NCI-H1694 (cell line): ENCODE results near the gene RTN4.

Source experiments
- DNase-seq: peaks from one replicate; lab custom pipeline; 2025; lab: John Stamatoyannopoulos, UW

Gene RTN4

GRCh38 chr2:55033076-55033742, 17.0 kb downstream of the RTN4 start:
- DNase-seq: no peak

GRCh38 chr2:55031505-55031904, 18.7 kb downstream of the RTN4 start:
- DNase-seq: no peak

- DNase-seq: no peak
These were observed 19.5 kb downstream of the RTN4 start for GRCh38 chr2:55030766-55031165.

GRCh38 chr2:55029098-55029497, 21.2 kb downstream of the RTN4 start:
- no peak for DNase-seq

GRCh38 chr2:55027226-55027625, 23.0 kb downstream of the RTN4 start:
- no peak for DNase-seq

- no peak for DNase-seq
These were observed 24.0 kb downstream of the RTN4 start for GRCh38 chr2:55026202-55026601.

GRCh38 chr2:55025627-55026026, 24.6 kb downstream of the RTN4 start:
- no peak for DNase-seq

GRCh38 chr2:55025082-55025481, 25.2 kb downstream of the RTN4 start:
- DNase-seq: no peak

- no peak for DNase-seq
These were observed 27.8 kb downstream of the RTN4 start for GRCh38 chr2:55022476-55022875.

- no peak for DNase-seq
These were observed 30.6 kb downstream of the RTN4 start for GRCh38 chr2:55019526-55020258.

GRCh38 chr2:55018619-55019018, 31.6 kb downstream of the RTN4 start:
- no peak for DNase-seq

GRCh38 chr2:55017880-55018279, 32.4 kb downstream of the RTN4 start:
- DNase-seq: no peak

GRCh38 chr2:55017428-55017827, 32.8 kb downstream of the RTN4 start:
- no peak for DNase-seq

GRCh38 chr2:55014962-55015939, 35.0 kb downstream of the RTN4 start:
- DNase-seq: peak; percentile 64

- no peak for DNase-seq
These were observed 36.3 kb downstream of the RTN4 start for GRCh38 chr2:55013936-55014335.

- DNase-seq: no peak
These were observed 37.4 kb downstream of the RTN4 start for GRCh38 chr2:55012672-55013484.

- no peak for DNase-seq
These were observed 38.2 kb downstream of the RTN4 start for GRCh38 chr2:55011831-55012671.

GRCh38 chr2:55010915-55011314, 39.3 kb downstream of the RTN4 start:
- DNase-seq: no peak

GRCh38 chr2:55010149-55010591, 40.1 kb downstream of the RTN4 start:
- DNase-seq: peak; percentile 67

- no peak for DNase-seq
These were observed 40.8 kb downstream of the RTN4 start for GRCh38 chr2:55009277-55010060.
